GM18520 (cell line): ENCODE measurements around the gene F12.
A peak's percentile ranks its signal among the peaks of the same experiment; 100 is the strongest.

Experiments
- ATAC-seq: cut with Tn5 transposase; IDR thresholded peaks from one replicate; pipeline ENCODE4 v1.9.1; 2021; ENCODE audit not compliant: unreplicated experiment

The F12 gene

DNA sequence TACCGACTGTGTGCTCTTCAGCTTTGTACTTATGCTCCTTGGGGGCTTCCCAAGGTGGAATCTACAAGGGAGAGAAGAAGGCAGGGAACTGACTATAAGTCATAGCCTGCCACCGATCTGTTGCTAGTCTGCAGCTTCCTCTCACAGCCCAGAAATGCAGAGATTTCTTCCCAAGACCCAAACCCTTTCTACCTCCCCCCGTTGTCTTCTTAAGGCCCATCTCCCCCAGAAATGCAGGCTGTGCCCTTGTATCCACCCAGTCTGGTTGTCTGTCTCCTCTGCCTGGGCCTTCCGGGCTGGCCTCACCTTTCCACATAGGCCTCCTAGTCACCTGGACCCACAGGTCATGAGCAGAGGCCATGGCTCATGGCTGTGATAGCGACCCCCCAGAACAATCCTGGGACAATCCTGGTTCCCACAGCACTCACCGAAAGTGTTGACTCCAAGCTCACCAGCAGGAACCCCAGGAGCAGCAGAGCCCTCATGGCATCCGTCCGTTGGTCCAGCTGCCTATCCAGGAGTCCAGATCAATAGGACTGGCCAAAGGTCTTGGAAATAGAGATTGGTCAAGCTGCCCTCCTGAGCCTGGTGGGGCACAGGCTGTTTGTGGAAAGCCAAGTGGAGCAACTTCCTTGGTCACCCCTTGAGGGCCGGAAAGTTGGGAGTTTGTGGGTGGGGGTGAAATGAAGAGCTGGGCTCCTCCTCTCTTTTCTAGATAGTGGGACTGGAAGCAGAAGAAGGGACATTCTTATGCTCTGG is at the start of gene F12:
Gene F12, minus strand, starts transcription at position 522 of the 759 bp plus-strand sequence. Its CDS starts 37 bp downstream, at position 485.
- ATAC-seq = no peak

- no peak for ATAC-seq
Measured at GRCh38 chr5:177458912-177459350, 49.6 kb upstream of the F12 start.

GRCh38 chr5:177457852-177458681 is 48.7 kb upstream of the F12 start:
- ATAC-seq = no peak

DNA sequence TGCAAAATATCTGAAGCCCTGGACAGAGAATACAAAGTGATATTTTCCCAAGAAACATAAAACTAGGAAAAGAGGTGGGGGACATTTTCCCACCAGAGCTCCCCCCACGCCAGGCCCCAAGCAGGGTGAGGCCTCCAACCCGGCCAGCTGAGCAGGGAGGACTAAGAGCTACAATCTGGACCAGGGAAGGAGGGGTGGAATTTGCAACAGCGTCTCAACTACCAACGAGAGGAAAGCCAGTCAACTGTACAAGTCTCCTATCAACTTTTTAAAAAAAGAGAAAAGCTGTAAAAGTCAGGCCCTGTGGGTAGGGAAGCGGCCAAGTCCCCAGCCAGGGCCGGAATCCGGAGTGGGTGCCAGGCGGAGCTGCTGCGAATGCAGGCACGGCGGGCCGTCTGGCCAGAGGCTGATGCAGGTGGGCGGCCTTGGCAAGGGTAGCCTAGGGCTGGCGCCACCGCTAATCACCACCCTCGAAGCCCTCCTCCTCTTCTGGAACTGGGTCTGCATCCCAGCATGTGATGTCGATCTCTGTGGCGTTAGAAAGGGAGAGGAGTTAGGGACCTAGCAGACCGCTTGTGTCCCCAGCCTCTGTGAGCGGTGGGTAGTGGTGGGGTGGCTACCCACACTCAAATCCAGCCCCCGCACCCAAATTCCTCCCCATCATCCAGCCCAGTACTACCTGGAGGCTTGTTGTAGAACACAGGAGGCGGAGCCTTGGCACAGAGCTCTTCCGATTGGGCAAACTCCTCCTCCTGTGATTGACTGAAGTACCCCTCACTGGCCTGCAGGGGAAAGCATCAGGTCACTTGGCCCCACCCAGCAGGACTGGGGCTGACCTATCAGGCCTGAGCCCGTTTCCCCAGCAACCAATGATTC is 47.9 kb upstream of the F12 start:
- ATAC-seq = no peak

- ATAC-seq = no peak
Measured at GRCh38 chr5:177456591-177456964, 47.2 kb upstream of the F12 start.

GRCh38 chr5:177455661-177456590 is 46.6 kb upstream of the F12 start:
- peak; percentile 5 for ATAC-seq

DNA sequence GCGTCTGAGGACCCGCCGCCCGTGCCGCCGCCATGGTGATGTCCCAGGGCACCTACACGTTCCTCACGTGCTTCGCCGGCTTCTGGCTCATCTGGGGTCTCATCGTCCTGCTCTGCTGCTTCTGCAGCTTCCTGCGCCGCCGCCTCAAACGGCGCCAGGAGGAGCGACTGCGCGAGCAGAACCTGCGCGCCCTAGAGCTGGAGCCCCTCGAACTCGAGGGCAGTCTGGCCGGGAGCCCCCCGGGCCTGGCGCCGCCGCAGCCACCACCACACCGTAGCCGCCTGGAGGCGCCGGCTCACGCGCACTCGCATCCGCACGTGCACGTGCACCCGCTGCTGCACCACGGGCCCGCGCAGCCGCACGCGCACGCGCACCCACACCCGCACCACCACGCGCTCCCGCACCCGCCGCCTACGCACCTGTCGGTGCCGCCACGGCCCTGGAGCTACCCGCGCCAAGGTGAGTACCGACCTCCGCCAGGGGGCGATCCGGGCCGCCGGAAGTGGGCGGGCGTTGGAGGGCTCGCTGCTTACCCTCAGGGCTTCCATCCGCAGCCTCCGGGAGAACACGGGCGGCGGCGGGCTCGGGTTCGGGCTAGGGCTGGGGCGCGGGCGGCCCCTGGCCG is 45.8 kb upstream of the F12 start:
- peak; percentile 30 for ATAC-seq

DNA sequence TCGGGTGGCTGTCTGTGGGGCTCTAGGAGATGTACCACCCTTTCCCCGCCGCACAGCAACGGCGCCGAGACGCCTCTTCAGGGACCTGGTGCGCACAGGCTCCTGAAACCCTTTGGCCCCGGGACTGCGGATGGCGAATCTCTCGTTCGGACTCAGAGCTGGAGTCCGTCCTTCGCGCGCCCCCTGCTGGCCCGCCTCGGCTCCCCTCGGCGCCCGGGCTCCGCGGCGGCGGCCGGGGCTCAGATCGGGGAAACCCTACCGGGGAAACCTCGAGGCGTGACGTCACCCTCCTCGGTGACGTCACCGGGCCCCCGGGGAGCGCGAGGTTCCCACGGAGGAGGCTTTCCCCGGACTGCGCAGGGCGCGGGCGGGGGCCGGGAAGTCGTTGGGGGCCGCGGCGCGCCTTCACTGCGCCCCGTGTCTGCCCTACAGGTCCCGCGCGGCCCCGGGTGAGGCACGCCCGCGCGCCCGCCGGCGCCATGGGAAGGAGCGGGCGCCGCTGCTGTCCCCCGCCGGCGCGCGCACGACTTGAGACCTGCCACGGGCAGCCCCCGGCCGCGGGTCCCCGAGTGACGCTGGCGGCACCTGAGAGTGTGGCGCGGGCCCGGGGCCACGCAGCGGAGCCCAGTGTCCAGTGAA is 45.2 kb upstream of the F12 start:
- ATAC-seq = peak; percentile 50

GRCh38 chr5:177453852-177454396 is 44.6 kb upstream of the F12 start:
- peak; percentile 2 for ATAC-seq

DNA sequence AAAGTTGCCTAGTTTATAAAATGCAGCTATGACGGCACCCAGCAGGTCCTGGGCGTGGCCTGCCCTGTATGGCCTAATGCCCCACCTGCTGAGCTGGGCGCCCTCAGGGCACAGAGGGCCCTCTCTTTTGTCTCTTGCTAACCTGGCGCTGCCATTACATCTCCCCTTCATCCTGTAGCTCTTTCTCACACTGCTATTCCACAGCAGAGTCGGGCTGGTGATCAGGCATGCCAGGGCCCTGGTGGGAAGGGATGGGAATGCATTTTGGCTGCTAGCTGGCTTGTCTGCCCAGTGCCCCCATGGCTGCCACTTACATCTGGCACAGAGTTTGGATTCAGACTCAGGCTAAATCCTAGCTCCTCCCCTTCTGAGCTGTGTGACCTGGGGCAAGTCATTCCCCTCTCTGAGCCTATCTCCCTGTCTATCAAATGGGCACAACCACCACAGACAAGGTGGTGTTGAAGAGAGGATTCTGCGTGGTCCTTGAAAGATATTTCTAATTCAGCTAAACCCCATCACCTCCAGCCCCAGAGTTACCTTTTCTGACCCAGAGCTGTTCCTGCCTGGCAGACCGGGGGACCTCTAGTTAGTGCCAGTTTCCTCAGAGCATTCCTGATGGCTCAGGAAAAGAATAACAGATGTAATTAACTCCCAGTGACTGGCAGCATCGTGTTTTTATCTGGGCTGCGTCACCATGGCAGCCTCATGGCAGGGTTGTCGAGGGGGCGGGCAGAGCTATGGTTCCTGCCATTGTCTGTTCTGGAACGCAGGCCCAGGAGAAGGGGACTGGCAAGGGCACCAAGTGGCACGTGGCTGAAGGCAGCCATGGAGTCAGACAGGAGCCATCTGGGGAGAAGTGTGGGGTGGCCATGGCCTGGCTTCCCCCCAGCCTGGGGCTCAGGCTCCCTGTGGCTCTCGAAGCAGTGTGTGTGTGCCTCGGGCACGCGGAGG is 43.6 kb upstream of the F12 start:
- no peak for ATAC-seq

DNA sequence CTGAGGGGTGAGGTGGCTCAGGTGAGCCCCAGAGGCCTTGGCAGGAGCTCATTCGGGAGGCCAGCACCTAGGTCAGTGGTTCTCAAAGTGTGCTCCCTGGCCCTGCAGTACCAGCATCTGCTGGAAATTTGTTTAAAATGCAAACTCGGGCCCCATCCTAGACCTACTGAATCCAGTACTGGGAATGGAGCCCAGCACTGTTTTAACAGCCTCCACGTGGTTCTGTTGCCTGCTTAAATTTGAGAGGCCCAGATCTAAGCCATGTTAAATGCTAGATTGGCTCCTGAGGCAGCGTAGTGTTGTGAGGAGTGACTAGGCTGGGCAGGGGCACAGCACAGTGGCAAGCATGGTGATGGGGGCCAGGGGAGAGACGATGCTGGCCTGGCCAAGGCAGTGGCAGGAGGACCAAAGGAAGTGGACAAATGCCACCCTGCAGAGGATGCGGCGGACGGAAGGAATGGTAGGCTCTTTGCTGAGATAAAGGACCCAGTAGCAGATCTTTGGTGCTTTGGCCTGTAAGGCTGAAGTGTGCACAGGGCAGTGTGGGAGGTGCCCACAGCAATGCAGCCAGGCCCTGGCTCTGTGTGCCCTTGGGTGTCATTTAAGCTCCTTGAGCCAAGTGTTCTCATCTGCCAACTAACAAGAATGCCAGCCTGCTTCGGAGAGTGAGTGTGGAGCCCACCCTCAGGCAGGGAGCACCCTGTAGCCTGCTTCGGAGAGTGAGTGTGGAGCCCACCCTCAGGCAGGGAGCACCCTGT is 41.5 kb upstream of the F12 start:
- ATAC-seq = no peak

DNA sequence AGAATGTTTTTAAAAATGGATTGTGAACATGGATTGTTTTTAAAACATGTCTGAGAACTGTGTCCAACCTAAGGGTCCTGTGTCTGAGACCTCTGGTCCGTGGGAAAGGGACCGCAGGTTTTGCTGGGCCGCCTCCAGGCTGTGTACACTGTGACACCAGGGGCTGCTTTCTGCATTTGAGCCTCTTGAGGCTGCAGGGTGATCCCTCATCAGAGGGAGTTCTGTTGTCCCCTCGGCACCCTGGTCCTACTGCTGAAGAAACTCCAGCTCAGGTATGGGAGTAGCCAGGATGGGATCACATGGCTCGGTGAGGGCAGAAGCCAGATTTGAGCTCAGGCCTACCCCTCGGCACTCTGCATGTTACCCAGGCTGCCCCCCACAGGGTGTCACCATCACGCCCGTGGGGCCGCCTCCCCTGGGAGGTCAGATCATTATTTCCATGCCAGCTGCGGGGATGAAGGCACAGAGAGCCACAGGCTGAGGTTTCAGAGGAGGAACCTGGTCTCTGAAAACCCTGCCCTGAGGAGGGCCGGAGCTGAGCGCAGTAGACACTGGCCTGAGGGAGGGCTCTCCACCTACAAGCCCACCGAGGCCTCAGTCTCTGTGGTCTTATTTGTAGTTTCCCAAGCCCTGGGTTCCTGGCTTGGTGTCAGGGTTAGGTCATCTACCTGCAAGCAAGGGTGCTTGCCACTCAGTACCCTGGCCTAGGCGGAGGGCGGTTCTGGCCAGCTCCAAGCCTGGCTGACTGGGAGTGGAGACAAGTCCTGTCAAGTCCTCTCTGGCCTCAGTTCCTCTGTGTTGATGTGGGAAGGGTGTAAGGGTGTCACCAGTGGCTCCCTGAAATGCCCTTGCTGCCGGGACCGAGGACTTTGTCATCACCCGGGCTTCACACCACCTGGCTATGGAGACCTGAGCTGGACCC is 40.0 kb upstream of the F12 start:
- no peak for ATAC-seq

DNA sequence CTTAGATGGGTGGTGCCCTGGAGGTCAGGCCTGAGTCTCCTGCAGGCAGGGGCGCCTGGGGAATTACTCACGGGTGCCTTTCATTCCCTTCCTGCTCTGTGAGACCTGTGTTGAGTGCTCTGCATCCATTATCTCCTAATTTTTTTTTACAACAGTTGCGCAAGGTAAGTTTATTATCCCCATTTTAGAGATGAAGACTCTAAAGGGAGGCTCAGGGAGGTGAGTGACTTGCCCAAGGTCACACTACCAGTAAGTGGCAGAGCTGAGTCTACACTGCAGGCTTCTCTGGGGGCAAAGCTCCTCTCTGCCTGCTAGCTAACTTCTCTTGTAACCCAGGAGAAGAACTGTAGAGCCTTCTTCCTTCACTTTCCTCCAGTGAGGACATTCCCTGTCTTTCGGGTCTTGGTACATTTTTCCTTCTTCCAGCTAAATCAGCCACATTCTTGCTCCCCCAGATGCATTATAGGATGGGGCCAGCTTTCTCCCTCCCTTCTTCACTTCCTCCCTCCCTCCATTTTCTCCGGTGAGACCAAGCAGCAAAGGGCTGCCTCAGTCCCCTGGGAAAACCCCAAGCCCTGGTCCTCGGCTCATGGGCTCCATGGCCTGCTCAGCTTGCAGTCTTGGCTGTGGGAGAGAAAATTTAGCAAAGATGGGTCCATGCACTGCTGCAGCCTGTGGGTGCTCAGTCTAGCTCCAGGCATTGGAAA is 39.0 kb upstream of the F12 start:
- ATAC-seq = no peak

GRCh38 chr5:177447611-177448243 is 38.4 kb upstream of the F12 start:
- no peak for ATAC-seq

- peak; percentile 21 for ATAC-seq
Measured at GRCh38 chr5:177447066-177447610, 37.8 kb upstream of the F12 start.
